HCT116 (cell line): Measurements from ENCODE around the gene CYP46A1.

Experiments used
- ATF3 ChIP-seq: IDR thresholded peaks from 2 replicates; pipeline ENCODE4 v1.6.1; 2012
- CTCF ChIP-seq, 3 experiments: fragments of 200-600 bp in 1 of 3; sonication (generic) in 1 of 3; IDR thresholded peaks in 2 of 3; conservative IDR thresholded peaks in 1 of 3; 2 replicates each; pipeline ENCODE4 v1.5.1; 2012 to 2017; ENCODE audit warnings: low read depth in 2 of 3, low read length in 2 of 3, antibody characterized with exemption in 1 of 3, borderline replicate concordance in 1 of 3, control low read depth in 1 of 3, mild to moderate bottlenecking in 1 of 3, mixed read lengths in 1 of 3, mixed run types in 1 of 3, moderate library complexity in 1 of 3; ENCODE audit not compliant: insufficient read depth in 1 of 3
- EZH2phosphoT487 ChIP-seq: fragments of 200-600 bp; IDR thresholded peaks from 2 replicates; pipeline ENCODE4 v1.6.1; 2018; ENCODE audit warnings: antibody characterized with exemption, borderline replicate concordance
- POLR2A ChIP-seq: IDR thresholded peaks from 2 replicates; pipeline ENCODE4 v1.7.0; 2011; ENCODE audit warnings: borderline replicate concordance; ENCODE audit not compliant: insufficient read depth, insufficient read length; ENCODE audit errors: extremely low read depth

- TF ChIP-seq ATF3 (no peak), CTCF (IDR thresholded peaks at IDR 0.05 in 2 of 3, conservative IDR thresholded peaks at IDR 0.05 in 1 of 3; ENCODE audit: borderline replicate concordance in 1 of 3, insufficient read depth in 1 of 3, low read depth in 2 of 3, low read length in 2 of 3) (no peak), EZH2phosphoT487 (no peak), POLR2A (no peak)
These were observed 47.7 kb downstream of the CYP46A1 start for GRCh38 chr14:99731547-99732435.
